OCI-LY7 (cell line): ENCODE results near the gene NDRG2. TPM values are rescaled to one million over a fixed set of nuclear protein-coding genes. Genes with fewer than 3 reads are reported as not detected.

Experiments used
- BruUV-seq: library from RNA; stranded (reverse); fragments of 400-500 nt; replicated peaks from 2 replicates; lab custom pipeline; 2021; lab: Mats Ljungman, UMichigan
- CTCF ChIA-PET: fragments of 300-600 bp; sonication (Branson Sonifier 250); formaldehyde crosslinking; loops from one replicate; lab custom pipeline; 2022; ENCODE audit warnings: antibody characterized with exemption; ENCODE audit not compliant: unreplicated experiment; lab: Charles Lee
- POLR2A ChIA-PET: fragments of 300-600 bp; sonication (Branson Sonifier 250); formaldehyde crosslinking; loops from one replicate; lab custom pipeline; 2022; ENCODE audit warnings: antibody characterized with exemption; lab: Charles Lee
- DNase-seq: peaks from one replicate; pipeline ENCODE4 v3.0.0-alpha.2; 2015; ENCODE audit warnings: low spot score
- H2AFZ ChIP-seq: fragments of 200-600 bp; sonication (generic), shearing (Covaris generic); 2 replicates; pipeline ENCODE4 v1.6.1; 2014; ENCODE audit warnings: mild to moderate bottlenecking, antibody characterized with exemption, low read length, moderate library complexity
- H3K27ac ChIP-seq: fragments of 200-600 bp; sonication (generic); 2 replicates; pipeline ENCODE4 v1.5.1; 2014; ENCODE audit warnings: mixed run types, low read depth, mild to moderate bottlenecking, moderate library complexity, low read length, inconsistent platforms; ENCODE audit not compliant: poor library complexity, severe bottlenecking
- H3K36me3 ChIP-seq: fragments of 200-600 bp; sonication (generic); 2 replicates; pipeline ENCODE4 v1.6.1; 2014; ENCODE audit warnings: mild to moderate bottlenecking, antibody characterized with exemption, low read length, moderate library complexity, mixed read lengths; ENCODE audit not compliant: insufficient read depth
- H3K4me1 ChIP-seq: fragments of 200-600 bp; sonication (generic); 2 replicates; pipeline ENCODE4 v1.5.1; 2014; ENCODE audit warnings: mild to moderate bottlenecking, low read length; ENCODE audit not compliant: insufficient read depth, poor library complexity, severe bottlenecking
- H3K4me2 ChIP-seq: fragments of 200-600 bp; sonication (generic); 2 replicates; pipeline ENCODE4 v1.6.1; 2014; ENCODE audit warnings: mild to moderate bottlenecking, low read length
- H3K4me3 ChIP-seq: fragments of 200-600 bp; sonication (generic); 2 replicates; pipeline ENCODE4 v1.5.1; 2014; ENCODE audit warnings: mild to moderate bottlenecking, low read depth, low read length; ENCODE audit not compliant: poor library complexity, severe bottlenecking
- H3K79me2 ChIP-seq: fragments of 200-600 bp; sonication (generic); 2 replicates; pipeline ENCODE4 v1.6.1; 2016; ENCODE audit warnings: low read depth, mild to moderate bottlenecking, low read length, moderate library complexity, mixed read lengths; ENCODE audit not compliant: insufficient read depth
- H3K9me2 ChIP-seq: fragments of 200-600 bp; sonication (generic); 2 replicates; pipeline ENCODE4 v1.6.1; 2016; ENCODE audit warnings: mild to moderate bottlenecking, low read length, mixed read lengths; ENCODE audit not compliant: insufficient read depth
- H3K9me3 ChIP-seq: fragments of 200-600 bp; sonication (generic); 2 replicates; pipeline ENCODE4 v1.6.1; 2014; ENCODE audit warnings: mild to moderate bottlenecking, mixed run types, low read length, mixed read lengths
- H4K20me1 ChIP-seq: fragments of 200-600 bp; sonication (generic); 2 replicates; pipeline ENCODE4 v1.6.1; 2014; ENCODE audit warnings: mild to moderate bottlenecking, antibody characterized with exemption, low read length, moderate library complexity, mixed read lengths; ENCODE audit not compliant: insufficient read depth
- CTCF ChIP-seq: fragments of 200-600 bp; sonication (generic); conservative IDR thresholded peaks from 2 replicates; pipeline ENCODE4 v1.5.1; 2014; ENCODE audit warnings: mild to moderate bottlenecking, antibody characterized with exemption, low read length, moderate library complexity, mixed read lengths
- EZH2phosphoT487 ChIP-seq: fragments of 200-600 bp; sonication (generic); IDR thresholded peaks from 2 replicates; pipeline ENCODE4 v1.6.1; 2018; ENCODE audit warnings: low read depth, borderline replicate concordance, mild to moderate bottlenecking, mixed run types, antibody characterized with exemption, low read length, moderate library complexity, mixed read lengths
- intact Hi-C: fragments of 100-400 bp; cut with micrococcal nuclease; formaldehyde crosslinking; loops from one replicate; pipeline ENCODE4 v1.10.0; 2022; ENCODE audit not compliant: unreplicated experiment
- total RNA-seq, 2 experiments: library from RNA; depleted of rRNA in 1 of 2; stranded (reverse); fragments of >200 nt in 1 of 2; shearing (Covaris generic) in 1 of 2; gene quantifications; 2 replicates each; pipeline ENCODE4 v1.2.3, GENCODE V29; 2014 to 2022

Gene NDRG2
- total RNA-seq, 2 experiments from 2014 or later, result not detected

- H3K9me3 ChIP-seq, result no peaks in the 10 kb centered on the region
- no peak overlapping the region for H2AFZ ChIP-seq
- no TSS peak for BruUV-seq
- ChIA-PET POLR2A (no interaction called here), CTCF (no interaction called here)
- no peak overlapping the region for H3K4me2 ChIP-seq
- no peaks in the 10 kb centered on the region for H4K20me1 ChIP-seq
- no peak for TF ChIP-seq CTCF
- TF ChIP-seq EZH2phosphoT487, result no peak
- no peaks in the 10 kb centered on the region for H3K4me1 ChIP-seq
- no peaks in the 10 kb centered on the region for H3K9me2 ChIP-seq
- intact Hi-C loops, result no loop called here
- H3K4me3 ChIP-seq, result no peak overlapping the region
- H3K79me2 ChIP-seq, result no peaks in the 10 kb centered on the region
- no peaks in the 10 kb centered on the region for H3K36me3 ChIP-seq
- DNase-seq, result no peak
- no peak overlapping the region for H3K27ac ChIP-seq
Observed at GRCh38 chr14:21055432-21056117, 30.7 kb upstream of the NDRG2 start.

- Histone ChIP-seq H3K4me3 (no peak overlapping the region), H4K20me1 (no peaks in the 10 kb centered on the region), H3K9me2 (no peaks in the 10 kb centered on the region), H3K4me2 (no peak overlapping the region), H3K27ac (no peak overlapping the region), H3K79me2 (no peaks in the 10 kb centered on the region), H2AFZ (no peak overlapping the region), H3K9me3 (no peaks in the 10 kb centered on the region), H3K4me1 (no peaks in the 10 kb centered on the region), H3K36me3 (no peaks in the 10 kb centered on the region)
- no TSS peak for BruUV-seq
- intact Hi-C loops, result no loop called here
- DNase-seq, result no peak
- CTCF ChIA-PET, result no interaction called here
- POLR2A ChIA-PET, result no interaction called here
- TF ChIP-seq EZH2phosphoT487 (no peak), CTCF (no peak)
Observed at GRCh38 chr14:21054768-21055145, 29.9 kb upstream of the NDRG2 start.

DNA sequence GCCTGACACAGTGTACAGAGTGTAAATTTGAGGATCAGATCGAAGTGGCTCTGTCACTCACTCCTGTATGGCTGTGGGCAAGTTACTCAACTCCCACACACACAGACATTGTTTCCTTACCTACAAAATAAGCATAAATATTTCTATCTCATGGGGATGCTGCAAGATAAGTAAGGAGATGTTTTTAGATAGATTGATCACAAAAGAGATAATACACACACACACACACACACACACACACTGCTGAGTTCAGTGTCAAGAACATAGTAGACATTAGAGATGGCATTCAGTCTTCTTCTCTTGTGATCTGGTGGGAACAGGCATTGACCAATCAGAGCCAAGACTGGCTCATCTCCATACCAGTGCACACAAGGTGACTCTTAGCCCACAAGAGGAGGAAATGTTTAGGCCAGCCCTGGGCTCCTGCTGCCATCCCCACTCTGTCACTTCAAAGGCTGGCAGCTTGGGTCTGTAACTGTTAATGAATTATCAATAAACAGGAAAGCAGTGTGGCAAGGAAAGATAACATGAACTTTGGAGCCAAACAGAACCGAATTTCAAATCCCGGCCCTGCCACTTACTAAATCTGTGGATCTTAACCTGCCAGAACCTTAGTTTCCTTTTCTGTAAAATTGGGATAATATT lies 29.4 kb upstream of the NDRG2 start:
- ChIA-PET POLR2A (no interaction called here), CTCF (no interaction called here)
- Histone ChIP-seq H3K27ac (no peak overlapping the region), H3K36me3 (no peaks in the 10 kb centered on the region), H4K20me1 (no peaks in the 10 kb centered on the region), H3K4me2 (no peak overlapping the region), H3K9me2 (no peaks in the 10 kb centered on the region), H2AFZ (no peak overlapping the region), H3K9me3 (no peaks in the 10 kb centered on the region), H3K4me1 (no peaks in the 10 kb centered on the region), H3K4me3 (no peak overlapping the region), H3K79me2 (no peaks in the 10 kb centered on the region)
- BruUV-seq, result no TSS peak
- TF ChIP-seq CTCF (no peak), EZH2phosphoT487 (no peak)
- intact Hi-C loops, result no loop called here
- DNase-seq, result no peak
